Duodenal mucosa (tissue), 2 donors: Measurements from ENCODE around the gene PROSER2.

Experiments
- H3K27ac ChIP-seq: one replicate; pipeline ENCODE4 v1.7.0; 2013; ENCODE audit warnings: low read depth, low read length
- H3K27me3 ChIP-seq, 2 donors: one replicate each; pipeline ENCODE4 v1.7.0; 2013; ENCODE audit warnings: low read length in 2 of 2, control low read depth in 1 of 2; ENCODE audit not compliant: insufficient read depth in 2 of 2, control insufficient read depth in 1 of 2
- H3K36me3 ChIP-seq, 2 donors: one replicate each; pipeline ENCODE4 v1.7.0; 2013; ENCODE audit warnings: low read length in 2 of 2, control low read depth in 1 of 2; ENCODE audit not compliant: insufficient read depth in 2 of 2, control insufficient read depth in 1 of 2
- H3K4me1 ChIP-seq, 2 donors: one replicate each; pipeline ENCODE4 v1.7.0; 2013; ENCODE audit warnings: low read length in 2 of 2, control low read depth in 1 of 2; ENCODE audit not compliant: insufficient read depth in 2 of 2, control insufficient read depth in 1 of 2
- H3K4me3 ChIP-seq, 2 donors: one replicate each; pipeline ENCODE4 v1.7.0; 2013; ENCODE audit warnings: low read length in 2 of 2, low read depth in 1 of 2
- H3K9ac ChIP-seq, 2 donors: one replicate each; pipeline ENCODE4 v1.7.0; 2013; ENCODE audit warnings: low read length in 2 of 2, low read depth in 1 of 2
- H3K9me3 ChIP-seq, 2 donors: one replicate each; pipeline ENCODE4 v1.7.0; 2013; ENCODE audit warnings: low read length in 2 of 2, control low read depth in 1 of 2; ENCODE audit not compliant: control insufficient read depth in 1 of 2

The PROSER2 gene

GRCh38 chr10:11919271-11919670 is 96.1 kb downstream of the PROSER2 start:
- H3K9ac ChIP-seq, result no peak overlapping the region
- no peak overlapping the region for H3K4me3 ChIP-seq
- H3K27me3 ChIP-seq, result no peaks in the 10 kb centered on the region
- peaks cover 24 to 30% of the 10 kb centered on the region in 2 donors for H3K36me3 ChIP-seq
- no peaks in the 10 kb centered on the region for H3K9me3 ChIP-seq
- H3K4me1 ChIP-seq, result no peaks in the 10 kb centered on the region
- H3K27ac ChIP-seq, result no peak overlapping the region
